HEK293 (cell line): ENCODE data around the gene MYO1D.

Experiments used
- CTCF ChIP-seq: fragments of 450-650 bp; formaldehyde crosslinking; IDR thresholded peaks from 2 replicates; pipeline ENCODE4 v1.5.1; 2016; ENCODE audit warnings: missing biosample characterization, missing genetic modification characterization
- REPIN1 ChIP-seq: fragments of 450-650 bp; formaldehyde crosslinking; IDR thresholded peaks from 2 replicates; pipeline ENCODE4 v1.5.1; 2017; ENCODE audit warnings: missing biosample characterization, missing genetic modification characterization, low read depth
- ZNF114 ChIP-seq: fragments of 450-650 bp; formaldehyde crosslinking; IDR thresholded peaks from 2 replicates; pipeline ENCODE4 v1.5.0; 2017; ENCODE audit warnings: missing biosample characterization, missing genetic modification characterization
- ZNF707 ChIP-seq: fragments of 450-650 bp; formaldehyde crosslinking; IDR thresholded peaks from 2 replicates; pipeline ENCODE4 v1.5.1; 2016; ENCODE audit warnings: missing biosample characterization, missing genetic modification characterization
- ZSCAN4 ChIP-seq: fragments of 450-650 bp; formaldehyde crosslinking; IDR thresholded peaks from 2 replicates; pipeline ENCODE4 v1.5.1; 2017; ENCODE audit warnings: missing biosample characterization, missing genetic modification characterization

DNA sequence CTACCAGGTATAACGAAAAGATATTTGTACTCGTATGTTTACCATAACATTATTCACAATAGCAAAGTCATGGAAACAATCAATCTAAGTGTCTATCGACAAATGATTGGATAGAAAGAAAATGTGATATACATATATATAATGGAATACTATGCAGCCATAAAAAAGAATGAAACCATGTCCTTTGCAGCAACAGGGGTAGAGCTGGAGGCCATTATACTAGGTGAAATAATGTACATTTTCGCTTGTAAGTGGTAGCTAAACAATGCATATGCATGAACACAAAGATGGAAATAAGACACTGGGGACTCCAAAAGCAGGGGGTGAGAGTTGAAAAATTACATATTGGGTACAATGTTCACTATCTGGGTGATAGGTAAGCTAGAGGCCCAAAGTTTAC, 124.0 kb downstream of the MYO1D start:
- TF ChIP-seq REPIN1 (no peak), CTCF (no peak), ZNF707 (tag by site-specific recombination) (no peak), ZNF114 (tag by site-specific recombination) (no peak), ZSCAN4 (tag by site-specific recombination) (no peak)
